SK-N-SH (cell line): ENCODE data around the gene MAN1A1. TPM values are rescaled to one million over a fixed set of nuclear protein-coding genes. Genes with fewer than 3 reads are reported as not detected.

Experiments used
- CTCF ChIA-PET: fragments of 300-600, 350-600 bp; formaldehyde crosslinking; extraction: SDS; loops from one replicate; lab custom pipeline; 2021; lab: Yijun Ruan, JAX
- POLR2A ChIA-PET: fragments of 350-600 bp; sonication (Branson Sonifier 250); formaldehyde crosslinking; extraction: SDS; loops from one replicate; lab custom pipeline; 2020; ENCODE audit warnings: antibody characterized with exemption, inconsistent platforms; lab: Yijun Ruan, JAX
- DNase-seq: peaks from one replicate; pipeline ENCODE4 v3.0.0; 2012
- H2AFZ ChIP-seq: fragments of 200-600 bp; sonication (generic); 2 replicates; pipeline ENCODE4 v1.8.1; 2016; ENCODE audit warnings: antibody characterized with exemption, mild to moderate bottlenecking, low read depth
- H3F3A ChIP-seq: fragments of 200-600 bp; sonication (generic); replicated peaks from 2 replicates; pipeline ENCODE3; 2016; ENCODE audit warnings: antibody characterized with exemption, mild to moderate bottlenecking; ENCODE audit not compliant: insufficient read depth
- H3K27ac ChIP-seq, 2 experiments: fragments of 200-500 bp in 1 of 2; fragments of 200-600 bp in 1 of 2; sonication (Bioruptor generic) in 1 of 2; sonication (generic), shearing (Covaris generic) in 1 of 2; 2 replicates each; pipeline versions ENCODE4 v1.5.1 to v1.6.1; 2014 to 2016; ENCODE audit warnings: low read depth in 2 of 2, inconsistent platforms in 1 of 2, low read length in 1 of 2, mild to moderate bottlenecking in 1 of 2, mixed read lengths in 1 of 2
- H3K27me3 ChIP-seq: fragments of 200-600 bp; sonication (generic), shearing (Covaris generic); 2 replicates; pipeline ENCODE4 v1.6.1; 2016; ENCODE audit warnings: mixed run types; ENCODE audit not compliant: insufficient read depth
- H3K36me3 ChIP-seq, 2 experiments: fragments of 200-500 bp in 1 of 2; fragments of 200-600 bp in 1 of 2; sonication (Bioruptor generic) in 1 of 2; sonication (generic) in 1 of 2; replicated peaks in 1 of 2; 2 replicates each; pipeline versions ENCODE3 to v1.5.1; 2014 to 2016; ENCODE audit warnings: low read length in 1 of 2, mild to moderate bottlenecking in 1 of 2; ENCODE audit not compliant: insufficient read depth in 2 of 2, control insufficient read depth in 1 of 2
- H3K4me1 ChIP-seq, 2 experiments: fragments of 200-500 bp in 1 of 2; fragments of 200-600 bp in 1 of 2; sonication (Bioruptor generic) in 1 of 2; sonication (generic), shearing (Covaris generic) in 1 of 2; 2 replicates each; pipeline versions ENCODE4 v1.5.1 to v1.6.1; 2014 to 2016; ENCODE audit warnings: low read depth in 1 of 2, low read length in 1 of 2, mixed run types in 1 of 2; ENCODE audit not compliant: insufficient read depth in 2 of 2, control insufficient read depth in 1 of 2
- H3K4me2 ChIP-seq: fragments of 200-600 bp; sonication (generic), shearing (Covaris generic); 2 replicates; pipeline ENCODE4 v1.6.1; 2017; ENCODE audit warnings: mixed run types
- H3K4me3 ChIP-seq, 2 experiments: fragments of 200-500 bp in 1 of 2; fragments of 200-600 bp in 1 of 2; sonication (Bioruptor generic) in 1 of 2; sonication (generic), shearing (Covaris generic) in 1 of 2; 2 replicates each; pipeline versions ENCODE4 v1.5.1 to v1.8.1; 2014 to 2016; ENCODE audit warnings: low read depth in 2 of 2, inconsistent platforms in 1 of 2, low read length in 1 of 2, mild to moderate bottlenecking in 1 of 2, mixed read lengths in 1 of 2, moderate library complexity in 1 of 2
- H3K79me2 ChIP-seq: fragments of 200-600 bp; sonication (generic); 2 replicates; pipeline ENCODE4 v1.8.1; 2017; ENCODE audit warnings: mild to moderate bottlenecking; ENCODE audit not compliant: insufficient read depth
- H3K9ac ChIP-seq: fragments of 200-600 bp; sonication (generic); 2 replicates; pipeline ENCODE4 v1.6.1; 2017; ENCODE audit warnings: mixed run types
- H3K9me2 ChIP-seq: fragments of 200-600 bp; sonication (generic); 2 replicates; pipeline ENCODE4 v1.6.1; 2017; ENCODE audit warnings: mixed run types
- H3K9me3 ChIP-seq: fragments of 200-600 bp; sonication (generic); 2 replicates; pipeline ENCODE4 v1.6.1; 2017; ENCODE audit warnings: mixed run types, mild to moderate bottlenecking, moderate library complexity
- H4K20me1 ChIP-seq: fragments of 200-600 bp; sonication (generic); 2 replicates; pipeline ENCODE4 v1.6.1; 2017; ENCODE audit warnings: mild to moderate bottlenecking, mixed run types; ENCODE audit not compliant: insufficient read depth
- CHD2 ChIP-seq: fragments of 150-350 bp; IDR thresholded peaks from 2 replicates; pipeline ENCODE4 v1.6.1; 2018; ENCODE audit warnings: low read length; ENCODE audit not compliant: partially characterized antibody
- ELF1 ChIP-seq: IDR thresholded peaks from 2 replicates; pipeline ENCODE4 v1.4.0; 2012
- EP300 ChIP-seq, 2 experiments: IDR thresholded peaks; 2 replicates each; pipeline versions ENCODE4 v1.4.0 to v1.6.1; 2012; ENCODE audit warnings: borderline replicate concordance in 1 of 2, low read depth in 1 of 2, low read length in 1 of 2
- FOSL2 ChIP-seq: IDR thresholded peaks from 2 replicates; pipeline ENCODE4 v1.4.0; 2012; ENCODE audit warnings: low read depth, mild to moderate bottlenecking, moderate library complexity, borderline replicate concordance
- GABPA ChIP-seq: IDR thresholded peaks from 2 replicates; pipeline ENCODE4 v1.4.0; 2012; ENCODE audit warnings: low read depth, mild to moderate bottlenecking
- GATA2 ChIP-seq: sonication (generic); formaldehyde crosslinking; IDR thresholded peaks from 2 replicates; pipeline ENCODE4 v1.5.0; 2020; ENCODE audit warnings: mild to moderate bottlenecking, missing genetic modification reagents
- IRF3 ChIP-seq: fragments of 150-350 bp; IDR thresholded peaks from 2 replicates; pipeline ENCODE4 v1.6.1; 2016; ENCODE audit warnings: mild to moderate bottlenecking, low read depth, low read length
- MXI1 ChIP-seq: IDR thresholded peaks from 2 replicates; pipeline ENCODE4 v1.6.1; 2012; ENCODE audit warnings: mild to moderate bottlenecking, low read depth, low read length, improper control_type of control experiment
- NFIC ChIP-seq: IDR thresholded peaks from 2 replicates; pipeline ENCODE4 v1.4.0; 2012; ENCODE audit warnings: borderline replicate concordance
- NRF1 ChIP-seq: IDR thresholded peaks from 2 replicates; pipeline ENCODE4 v1.6.1; 2012; ENCODE audit warnings: low read depth, mild to moderate bottlenecking, low read length
- RAD21 ChIP-seq: IDR thresholded peaks from 2 replicates; pipeline ENCODE4 v1.6.1; 2012; ENCODE audit warnings: mild to moderate bottlenecking, low read length
- RXRA ChIP-seq: IDR thresholded peaks from 2 replicates; pipeline ENCODE4 v1.4.0; 2012; ENCODE audit warnings: low read depth, mild to moderate bottlenecking, borderline replicate concordance
- SIN3A ChIP-seq: IDR thresholded peaks from 2 replicates; pipeline ENCODE4 v1.6.1; 2012; ENCODE audit warnings: low read depth, mild to moderate bottlenecking, low read length, moderate library complexity, borderline replicate concordance
- SMC3 ChIP-seq: IDR thresholded peaks from 2 replicates; pipeline ENCODE4 v1.6.1; 2012; ENCODE audit warnings: low read depth, low read length, improper control_type of control experiment
- TEAD4 ChIP-seq: IDR thresholded peaks from 2 replicates; pipeline ENCODE4 v1.4.0; 2012; ENCODE audit warnings: mild to moderate bottlenecking, borderline replicate concordance; ENCODE audit not compliant: insufficient read depth
- USF2 ChIP-seq: fragments of 150-350 bp; IDR thresholded peaks from 2 replicates; pipeline ENCODE4 v1.6.1; 2017; ENCODE audit warnings: antibody characterized with exemption, low read length, low read depth, borderline replicate concordance
- ZBTB33 ChIP-seq: IDR thresholded peaks from 2 replicates; pipeline ENCODE4 v1.4.0; 2012; ENCODE audit warnings: low read depth, borderline replicate concordance
- WGBS: methylation state at CpG from one replicate; pipeline ENCODE4 v1.1.6; 2017; ENCODE audit warnings: low lambda C conversion rate; 5-methylcytosine and 5-hydroxymethylcytosine counted together
- polyA plus RNA-seq, 3 experiments: library from polyadenylated mRNA; depleted of rRNA; stranded (reverse); fragments of >200 nt; gene quantifications; 2 replicates each; pipeline ENCODE4 v1.2.3, GENCODE V29; 2012
- TF ChIP-seq, protein P1 (sequence below): IDR thresholded peaks from 2 replicates; pipeline ENCODE4 v1.6.1; 2012; ENCODE audit warnings: mild to moderate bottlenecking, low read depth, low read length, moderate library complexity
- TF ChIP-seq, protein P2 (sequence below): IDR thresholded peaks from 2 replicates; pipeline ENCODE4 v1.4.0; 2012; ENCODE audit warnings: low read depth, borderline replicate concordance
- TF ChIP-seq, protein P3 (sequence below): IDR thresholded peaks from 2 replicates; pipeline ENCODE4; 2012

The MAN1A1 gene
- polyA plus RNA-seq, 1 of the 3 experiments (the other 2 are of a cell fraction): 28.0 TPM

- no peak for TF ChIP-seq RXRA
- TF ChIP-seq GABPA: no peak
- no peak for TF ChIP-seq CHD2
- 0 out of 2 replicates have a peak, but pooled peaks have one; percentile 22 for TF ChIP-seq FOSL2
- no peak for TF ChIP-seq ELF1
- TF ChIP-seq TEAD4: peak; percentile 51; the same call in 1 of the 2 replicates
- TF ChIP-seq EP300 (IDR thresholded peaks at IDR 0.05; ENCODE audit: borderline replicate concordance in 1 of 2, low read depth in 1 of 2, low read length in 1 of 2): peak; percentile 81 to 84; a peak in 3 of 4 replicates
- TF ChIP-seq SMC3: no peak
- peak; percentile 63 for TF ChIP-seq GATA2 (CRISPR knock-in tag)
Measured at GRCh38 chr6:119128252-119128912, 221.2 kb downstream of the MAN1A1 start (continued).

- H3K9me2 ChIP-seq: no peaks in the 10 kb centered on the region
- ChIA-PET CTCF (interaction anchor here (0.7 to 3.0 kb wide), 2 partner anchors 17 to 21 kb away, joined by 4 to 23 read pairs; no protein-coding TSS in a partner anchor), POLR2A (no interaction called here)
- TF ChIP-seq RAD21 (no peak), USF2 (no peak), ZBTB33 (no peak), MXI1 (no peak), GABPA (no peak), NFIC (no peak), NRF1 (no peak), IRF3 (no peak), SIN3A (no peak)
- TF ChIP-seq, protein P1, sequence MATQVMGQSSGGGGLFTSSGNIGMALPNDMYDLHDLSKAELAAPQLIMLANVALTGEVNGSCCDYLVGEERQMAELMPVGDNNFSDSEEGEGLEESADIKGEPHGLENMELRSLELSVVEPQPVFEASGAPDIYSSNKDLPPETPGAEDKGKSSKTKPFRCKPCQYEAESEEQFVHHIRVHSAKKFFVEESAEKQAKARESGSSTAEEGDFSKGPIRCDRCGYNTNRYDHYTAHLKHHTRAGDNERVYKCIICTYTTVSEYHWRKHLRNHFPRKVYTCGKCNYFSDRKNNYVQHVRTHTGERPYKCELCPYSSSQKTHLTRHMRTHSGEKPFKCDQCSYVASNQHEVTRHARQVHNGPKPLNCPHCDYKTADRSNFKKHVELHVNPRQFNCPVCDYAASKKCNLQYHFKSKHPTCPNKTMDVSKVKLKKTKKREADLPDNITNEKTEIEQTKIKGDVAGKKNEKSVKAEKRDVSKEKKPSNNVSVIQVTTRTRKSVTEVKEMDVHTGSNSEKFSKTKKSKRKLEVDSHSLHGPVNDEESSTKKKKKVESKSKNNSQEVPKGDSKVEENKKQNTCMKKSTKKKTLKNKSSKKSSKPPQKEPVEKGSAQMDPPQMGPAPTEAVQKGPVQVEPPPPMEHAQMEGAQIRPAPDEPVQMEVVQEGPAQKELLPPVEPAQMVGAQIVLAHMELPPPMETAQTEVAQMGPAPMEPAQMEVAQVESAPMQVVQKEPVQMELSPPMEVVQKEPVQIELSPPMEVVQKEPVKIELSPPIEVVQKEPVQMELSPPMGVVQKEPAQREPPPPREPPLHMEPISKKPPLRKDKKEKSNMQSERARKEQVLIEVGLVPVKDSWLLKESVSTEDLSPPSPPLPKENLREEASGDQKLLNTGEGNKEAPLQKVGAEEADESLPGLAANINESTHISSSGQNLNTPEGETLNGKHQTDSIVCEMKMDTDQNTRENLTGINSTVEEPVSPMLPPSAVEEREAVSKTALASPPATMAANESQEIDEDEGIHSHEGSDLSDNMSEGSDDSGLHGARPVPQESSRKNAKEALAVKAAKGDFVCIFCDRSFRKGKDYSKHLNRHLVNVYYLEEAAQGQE: no peak
- TF ChIP-seq, protein P2, sequence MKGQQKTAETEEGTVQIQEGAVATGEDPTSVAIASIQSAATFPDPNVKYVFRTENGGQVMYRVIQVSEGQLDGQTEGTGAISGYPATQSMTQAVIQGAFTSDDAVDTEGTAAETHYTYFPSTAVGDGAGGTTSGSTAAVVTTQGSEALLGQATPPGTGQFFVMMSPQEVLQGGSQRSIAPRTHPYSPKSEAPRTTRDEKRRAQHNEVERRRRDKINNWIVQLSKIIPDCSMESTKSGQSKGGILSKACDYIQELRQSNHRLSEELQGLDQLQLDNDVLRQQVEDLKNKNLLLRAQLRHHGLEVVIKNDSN: no peak
- TF ChIP-seq, protein P3, sequence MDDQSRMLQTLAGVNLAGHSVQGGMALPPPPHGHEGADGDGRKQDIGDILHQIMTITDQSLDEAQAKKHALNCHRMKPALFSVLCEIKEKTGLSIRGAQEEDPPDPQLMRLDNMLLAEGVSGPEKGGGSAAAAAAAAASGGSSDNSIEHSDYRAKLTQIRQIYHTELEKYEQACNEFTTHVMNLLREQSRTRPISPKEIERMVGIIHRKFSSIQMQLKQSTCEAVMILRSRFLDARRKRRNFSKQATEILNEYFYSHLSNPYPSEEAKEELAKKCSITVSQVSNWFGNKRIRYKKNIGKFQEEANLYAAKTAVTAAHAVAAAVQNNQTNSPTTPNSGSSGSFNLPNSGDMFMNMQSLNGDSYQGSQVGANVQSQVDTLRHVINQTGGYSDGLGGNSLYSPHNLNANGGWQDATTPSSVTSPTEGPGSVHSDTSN: no peak
Measured at GRCh38 chr6:119127627-119128026, 221.9 kb downstream of the MAN1A1 start.

More at GRCh38 chr6:119127627-119128026, 221.9 kb downstream of the MAN1A1 start:
- H3K79me2 ChIP-seq: no peaks in the 10 kb centered on the region
- H3K36me3 ChIP-seq: no peaks in the 10 kb centered on the region
- peaks cover 18 to 21% of the 10 kb centered on the region in 2 experiments for H3K4me1 ChIP-seq
- H3K27ac ChIP-seq: peak overlapping the region in 1 of 2 experiments; percentile 82; a peak in 3 of 4 replicates
- WGBS: 89% methylated on average over 1 of the region's 1 CpG
- H4K20me1 ChIP-seq: no peaks in the 10 kb centered on the region
- no peak overlapping the region for H3K4me3 ChIP-seq
- no peaks in the 10 kb centered on the region for H3K27me3 ChIP-seq
- peaks cover 16% of the 10 kb centered on the region for H3F3A ChIP-seq
- H3K9ac ChIP-seq: no peak overlapping the region
- no peak overlapping the region for H3K4me2 ChIP-seq
- no peak for DNase-seq
- H2AFZ ChIP-seq: no peak overlapping the region
- H3K9me3 ChIP-seq: no peaks in the 10 kb centered on the region
